Karpas-422 (cell line): ENCODE measurements around the gene LRRC37B. TPM values are rescaled to one million over a fixed set of nuclear protein-coding genes. Genes with fewer than 3 reads are reported as not detected.
"Not testable (repeated sequence)": the region's sequence is repeated elsewhere in the genome, so short reads cannot be mapped to it uniquely, and the experiment has no call there.

Experiments
- DNase-seq: peaks from one replicate; pipeline ENCODE4 v3.0.0-alpha.2; 2015
- H2AFZ ChIP-seq: fragments of 200-600 bp; sonication (generic); 2 replicates; pipeline ENCODE4 v1.6.1; 2014; ENCODE audit warnings: antibody characterized with exemption, low read length, mixed read lengths
- H3K27ac ChIP-seq: fragments of 200-600 bp; sonication (generic); 2 replicates; pipeline ENCODE4 v1.5.1; 2014; ENCODE audit warnings: mild to moderate bottlenecking, low read length, moderate library complexity
- H3K27me3 ChIP-seq: fragments of 200-600 bp; sonication (generic); 2 replicates; pipeline ENCODE4 v1.6.1; 2014; ENCODE audit warnings: low read length, mixed read lengths
- H3K36me3 ChIP-seq: fragments of 200-600 bp; sonication (generic); 2 replicates; pipeline ENCODE4 v1.6.1; 2014; ENCODE audit warnings: low read length, mixed read lengths; ENCODE audit not compliant: insufficient read depth
- H3K4me1 ChIP-seq: fragments of 200-600 bp; sonication (generic); 2 replicates; pipeline ENCODE4 v1.6.1; 2014; ENCODE audit warnings: mild to moderate bottlenecking, low read length, mixed read lengths
- H3K4me2 ChIP-seq: fragments of 200-600 bp; sonication (generic); 2 replicates; pipeline ENCODE4 v1.6.1; 2014; ENCODE audit warnings: low read length, low read depth, mild to moderate bottlenecking; ENCODE audit not compliant: poor library complexity, severe bottlenecking
- H3K4me3 ChIP-seq: fragments of 200-600 bp; sonication (generic); 2 replicates; pipeline ENCODE4 v1.5.1; 2014; ENCODE audit warnings: mild to moderate bottlenecking, antibody characterized with exemption, low read length, mixed read lengths
- H3K79me2 ChIP-seq: fragments of 200-600 bp; sonication (generic); 2 replicates; pipeline ENCODE4 v1.6.1; 2014; ENCODE audit warnings: mild to moderate bottlenecking, low read length, mixed read lengths
- H3K9ac ChIP-seq: fragments of 200-600 bp; sonication (generic); 2 replicates; pipeline ENCODE4 v1.6.0; 2014; ENCODE audit warnings: low read length
- H3K9me2 ChIP-seq: fragments of 200-600 bp; sonication (generic), shearing (Covaris generic); replicated peaks from 2 replicates; pipeline ENCODE4 v1.6.0; 2014; ENCODE audit warnings: mild to moderate bottlenecking, low read length, moderate library complexity; ENCODE audit not compliant: insufficient read depth
- H3K9me3 ChIP-seq: fragments of 300-700, 200-600 bp; sonication (generic); 2 replicates; pipeline ENCODE4 v1.6.1; 2014; ENCODE audit warnings: low read length, mixed read lengths
- H4K20me1 ChIP-seq: fragments of 200-600 bp; sonication (generic); 2 replicates; pipeline ENCODE4 v1.6.1; 2014; ENCODE audit warnings: mild to moderate bottlenecking, antibody characterized with exemption, low read length, low read depth; ENCODE audit not compliant: insufficient read depth
- total RNA-seq: library from RNA; depleted of rRNA; stranded (reverse); fragments of >200 nt; shearing (Covaris generic); gene quantifications from 2 replicates; pipeline ENCODE4 v1.2.3, GENCODE V29; 2014; ENCODE audit warnings: low replicate concordance

Gene LRRC37B
- total RNA-seq, 1 experiment from 2014 or later, result 12.5 TPM

GRCh38 chr17:32054985-32055384, 47.8 kb downstream of the LRRC37B start:
- not testable (repeated sequence) for DNase-seq, H3K4me3 ChIP-seq, H3K36me3 ChIP-seq, H3K4me1 ChIP-seq, H3K79me2 ChIP-seq, H3K9ac ChIP-seq, H3K4me2 ChIP-seq, H3K27me3 ChIP-seq, H3K27ac ChIP-seq, H2AFZ ChIP-seq, H4K20me1 ChIP-seq, H3K9me3 ChIP-seq, H3K9me2 ChIP-seq

GRCh38 chr17:32055425-32055824, 48.2 kb downstream of the LRRC37B start:
- H3K4me2 ChIP-seq, H3K36me3 ChIP-seq, DNase-seq, H3K9me3 ChIP-seq, H3K4me1 ChIP-seq, H3K9ac ChIP-seq, H3K27ac ChIP-seq, H2AFZ ChIP-seq, H3K79me2 ChIP-seq, H3K27me3 ChIP-seq, H4K20me1 ChIP-seq, H3K9me2 ChIP-seq, H3K4me3 ChIP-seq: not testable (repeated sequence)

- not testable (repeated sequence) for H3K4me1 ChIP-seq, H3K79me2 ChIP-seq
Measured at GRCh38 chr17:32056500-32056899, 49.3 kb downstream of the LRRC37B start.

GRCh38 chr17:32057460-32058105, 50.4 kb downstream of the LRRC37B start:
- not testable (repeated sequence) for H3K9me3 ChIP-seq, H3K4me2 ChIP-seq, H3K9ac ChIP-seq, H3K9me2 ChIP-seq, H4K20me1 ChIP-seq, H3K27me3 ChIP-seq, H2AFZ ChIP-seq, H3K27ac ChIP-seq, H3K79me2 ChIP-seq, H3K36me3 ChIP-seq, H3K4me3 ChIP-seq, H3K4me1 ChIP-seq, DNase-seq

More at GRCh38 chr17:32056500-32056899, 49.3 kb downstream of the LRRC37B start:
- H3K4me3 ChIP-seq, H3K27ac ChIP-seq, H3K4me2 ChIP-seq, H3K9me3 ChIP-seq, H3K9me2 ChIP-seq, H4K20me1 ChIP-seq, DNase-seq, H3K27me3 ChIP-seq, H2AFZ ChIP-seq, H3K9ac ChIP-seq, H3K36me3 ChIP-seq: not testable (repeated sequence)

GRCh38 chr17:32060695-32061094, 53.5 kb downstream of the LRRC37B start:
- not testable (repeated sequence) for H3K4me3 ChIP-seq, H3K36me3 ChIP-seq, H3K9me2 ChIP-seq, H3K4me1 ChIP-seq, H3K9ac ChIP-seq, H3K9me3 ChIP-seq, DNase-seq, H3K27ac ChIP-seq, H4K20me1 ChIP-seq, H3K79me2 ChIP-seq, H3K27me3 ChIP-seq, H2AFZ ChIP-seq, H3K4me2 ChIP-seq

- H3K4me2 ChIP-seq, result not testable (repeated sequence)
Measured at GRCh38 chr17:32061840-32062239, 54.7 kb downstream of the LRRC37B start.

GRCh38 chr17:32064091-32064490, 56.9 kb downstream of the LRRC37B start:
- H3K9me3 ChIP-seq, H3K4me2 ChIP-seq, H3K27ac ChIP-seq, H3K4me1 ChIP-seq, H3K36me3 ChIP-seq, H3K27me3 ChIP-seq, H3K4me3 ChIP-seq, H3K79me2 ChIP-seq, DNase-seq, H3K9ac ChIP-seq, H2AFZ ChIP-seq, H4K20me1 ChIP-seq, H3K9me2 ChIP-seq: not testable (repeated sequence)

More at GRCh38 chr17:32061840-32062239, 54.7 kb downstream of the LRRC37B start:
- H3K27me3 ChIP-seq, H3K36me3 ChIP-seq, H3K9ac ChIP-seq, H2AFZ ChIP-seq, H3K4me3 ChIP-seq, H3K79me2 ChIP-seq, DNase-seq, H3K9me3 ChIP-seq, H3K9me2 ChIP-seq, H3K4me1 ChIP-seq, H3K27ac ChIP-seq, H4K20me1 ChIP-seq: not testable (repeated sequence)

GRCh38 chr17:32066123-32066680, 59.0 kb downstream of the LRRC37B start:
- H2AFZ ChIP-seq, result not testable (repeated sequence)

More at GRCh38 chr17:32066123-32066680, 59.0 kb downstream of the LRRC37B start:
- not testable (repeated sequence) for H3K4me3 ChIP-seq, H3K27me3 ChIP-seq, H3K9me3 ChIP-seq, H3K9ac ChIP-seq, H4K20me1 ChIP-seq, DNase-seq, H3K36me3 ChIP-seq, H3K4me2 ChIP-seq, H3K4me1 ChIP-seq, H3K9me2 ChIP-seq, H3K27ac ChIP-seq, H3K79me2 ChIP-seq
